ENCODE data around the gene ADAM11.

ADAM11 gene

GRCh38 chr17:44830359-44831288, 71.8 kb downstream of the ADAM11 start:
- peak; percentile 18 for DNase-seq (ENCODE audit: low spot score)

DNA sequence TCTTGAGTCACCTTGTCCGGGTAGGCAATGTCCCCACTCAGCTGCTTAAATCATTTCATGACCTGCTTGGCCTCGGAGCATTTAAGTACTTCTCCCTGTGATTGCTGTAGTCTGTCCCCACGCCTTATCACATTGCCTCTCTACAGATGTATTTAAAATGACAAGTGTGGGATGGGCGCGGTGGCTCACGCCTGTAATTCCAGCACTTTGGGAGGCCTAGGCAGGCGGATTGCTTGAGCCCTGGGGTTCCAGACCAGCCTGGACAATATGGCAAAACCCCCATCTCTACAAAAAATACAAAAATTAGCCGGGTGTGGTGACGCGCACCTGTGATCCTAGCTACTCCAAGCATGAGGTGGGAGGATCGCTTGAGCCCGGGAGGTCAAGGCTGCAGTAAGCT, 72.6 kb downstream of the ADAM11 start:
- no peak for DNase-seq (ENCODE audit: low spot score)

All from germinal center (tissue), 1 donor.